BLaER1 (cell line): ENCODE data around the gene RNF138.

Source experiments
- H3K27ac ChIP-seq: shearing (Covaris generic); formaldehyde crosslinking; 2 replicates; pipeline ENCODE4 v1.8.1; 2022
- H3K27me3 ChIP-seq: shearing (Covaris generic); formaldehyde crosslinking; 2 replicates; pipeline ENCODE4 v1.8.1; 2022
- H3K36me3 ChIP-seq: shearing (Covaris generic); formaldehyde crosslinking; 2 replicates; pipeline ENCODE4 v1.8.1; 2022
- H3K4me1 ChIP-seq: shearing (Covaris generic); formaldehyde crosslinking; 2 replicates; pipeline ENCODE4 v1.8.1; 2022
- H3K4me2 ChIP-seq: shearing (Covaris generic); formaldehyde crosslinking; 2 replicates; pipeline ENCODE4 v1.8.1; 2022
- H3K4me3 ChIP-seq: shearing (Covaris generic); formaldehyde crosslinking; 2 replicates; pipeline ENCODE4 v1.8.1; 2022
- H3K9ac ChIP-seq: shearing (Covaris generic); formaldehyde crosslinking; 2 replicates; pipeline ENCODE4 v1.8.1; 2022
- H3K9me3 ChIP-seq: shearing (Covaris generic); formaldehyde crosslinking; 2 replicates; pipeline ENCODE4 v1.8.1; 2022
- H4K20me1 ChIP-seq: shearing (Covaris generic); formaldehyde crosslinking; 2 replicates; pipeline ENCODE4 v1.8.1; 2022
- Cebpa-rat ChIP-seq: shearing (Covaris generic); IDR thresholded peaks from 2 replicates; pipeline ENCODE4 v1.8.1; 2022

Gene RNF138

GRCh38 chr18:32091724-32092421 is at the start of gene RNF138:
TSS of gene RNF138 (plus strand) at chr18:32091874. CDS start at chr18:32092777, 903 bp downstream.
- H3K4me2 ChIP-seq, result peak within 1 kb of the TSS; percentile 86
- peak within 1 kb of the TSS; percentile 97 for H3K9ac ChIP-seq
- H3K4me1 ChIP-seq, result peaks cover 42% of the 10 kb centered on the region
- peak within 1 kb of the TSS; percentile 98 for H3K4me3 ChIP-seq
- peaks cover 44% of the 10 kb centered on the region for H4K20me1 ChIP-seq
- H3K27me3 ChIP-seq, result no peaks in the 10 kb centered on the region
- peaks cover 20% of the 10 kb centered on the region for H3K36me3 ChIP-seq
- no peaks in the 10 kb centered on the region for H3K9me3 ChIP-seq
- H3K27ac ChIP-seq, result peak within 1 kb of the TSS; percentile 97
- TF ChIP-seq Cebpa-rat, result no peak

GRCh38 chr18:32042337-32042736 is 49.3 kb upstream of the RNF138 start:
- Histone ChIP-seq H3K27me3 (no peaks in the 10 kb centered on the region), H3K9me3 (peaks cover 19% of the 10 kb centered on the region), H3K4me2 (peak overlapping the region; percentile 86), H4K20me1 (no peaks in the 10 kb centered on the region), H3K4me1 (peaks cover 45% of the 10 kb centered on the region), H3K9ac (0 out of 2 replicates have a peak overlapping the region, but pooled peaks have one; percentile 34), H3K27ac (peak overlapping the region; percentile 79; the same call in 1 of the 2 replicates), H3K4me3 (peak overlapping the region; percentile 36; the same call in 1 of the 2 replicates), H3K36me3 (peaks cover 53% of the 10 kb centered on the region)
- no peak for TF ChIP-seq Cebpa-rat

- peak overlapping the region; percentile 75 for H3K4me2 ChIP-seq
- peak overlapping the region; percentile 59 for H3K27ac ChIP-seq
These were observed 43.1 kb upstream of the RNF138 start for GRCh38 chr18:32048507-32049091.

GRCh38 chr18:32049393-32050171 is 42.1 kb upstream of the RNF138 start:
- Histone ChIP-seq H3K4me2 (peak overlapping the region; percentile 75), H3K9me3 (no peaks in the 10 kb centered on the region; the same call in 1 of the 2 replicates), H3K4me1 (peaks cover 34% of the 10 kb centered on the region), H3K9ac (peak overlapping the region; percentile 69), H3K36me3 (peaks cover 51% of the 10 kb centered on the region), H3K27ac (peak overlapping the region; percentile 59), H4K20me1 (no peaks in the 10 kb centered on the region), H3K27me3 (no peaks in the 10 kb centered on the region), H3K4me3 (no peak overlapping the region)
- TF ChIP-seq Cebpa-rat, result no peak

More at GRCh38 chr18:32048507-32049091, 43.1 kb upstream of the RNF138 start:
- peaks cover 34% of the 10 kb centered on the region for H3K4me1 ChIP-seq
- peaks cover 49% of the 10 kb centered on the region for H3K36me3 ChIP-seq
- no peak overlapping the region for H3K9ac ChIP-seq
- peak; percentile 95 for TF ChIP-seq Cebpa-rat
- H3K9me3 ChIP-seq, result no peaks in the 10 kb centered on the region; the same call in 1 of the 2 replicates
- no peaks in the 10 kb centered on the region for H4K20me1 ChIP-seq
- H3K4me3 ChIP-seq, result 0 out of 2 replicates have a peak overlapping the region, but pooled peaks have one; percentile 2
- no peaks in the 10 kb centered on the region for H3K27me3 ChIP-seq

GRCh38 chr18:32056613-32057358 is 34.9 kb upstream of the RNF138 start:
- Histone ChIP-seq H4K20me1 (no peaks in the 10 kb centered on the region), H3K9me3 (no peaks in the 10 kb centered on the region), H3K4me2 (no peak overlapping the region), H3K4me3 (no peak overlapping the region), H3K9ac (no peak overlapping the region), H3K36me3 (peaks cover 57% of the 10 kb centered on the region), H3K27me3 (no peaks in the 10 kb centered on the region), H3K4me1 (peaks cover 15% of the 10 kb centered on the region), H3K27ac (no peak overlapping the region)
- no peak for TF ChIP-seq Cebpa-rat

- H4K20me1 ChIP-seq, result no peaks in the 10 kb centered on the region
- no peaks in the 10 kb centered on the region for H3K27me3 ChIP-seq
- H3K36me3 ChIP-seq, result peaks cover 57% of the 10 kb centered on the region
- H3K9me3 ChIP-seq, result no peaks in the 10 kb centered on the region
- peaks cover 15% of the 10 kb centered on the region for H3K4me1 ChIP-seq
- no peak overlapping the region for H3K4me2 ChIP-seq
- H3K9ac ChIP-seq, result no peak overlapping the region
- TF ChIP-seq Cebpa-rat, result no peak
- no peak overlapping the region for H3K4me3 ChIP-seq
- H3K27ac ChIP-seq, result no peak overlapping the region
These were observed 34.0 kb upstream of the RNF138 start for GRCh38 chr18:32057624-32058165.

- Histone ChIP-seq H3K9ac (no peak overlapping the region), H3K27ac (no peak overlapping the region), H3K9me3 (peaks cover 5% of the 10 kb centered on the region; the same call in 1 of the 2 replicates), H3K36me3 (peaks cover 53% of the 10 kb centered on the region), H3K4me1 (peaks cover 15% of the 10 kb centered on the region), H3K4me2 (peak overlapping the region; percentile 31), H4K20me1 (no peaks in the 10 kb centered on the region), H3K27me3 (no peaks in the 10 kb centered on the region), H3K4me3 (no peak overlapping the region)
- TF ChIP-seq Cebpa-rat, result no peak
These were observed 31.6 kb upstream of the RNF138 start for GRCh38 chr18:32060026-32060425.

GRCh38 chr18:32067375-32068167 is 24.1 kb upstream of the RNF138 start:
- no peak overlapping the region for H3K4me3 ChIP-seq
- H4K20me1 ChIP-seq, result no peaks in the 10 kb centered on the region
- no peaks in the 10 kb centered on the region for H3K27me3 ChIP-seq
- no peak overlapping the region for H3K27ac ChIP-seq
- no peak overlapping the region for H3K4me2 ChIP-seq
- peaks cover 66% of the 10 kb centered on the region for H3K36me3 ChIP-seq
- H3K4me1 ChIP-seq, result no peaks in the 10 kb centered on the region
- no peak overlapping the region for H3K9ac ChIP-seq
- TF ChIP-seq Cebpa-rat, result no peak
- H3K9me3 ChIP-seq, result peaks cover 5% of the 10 kb centered on the region; the same call in 1 of the 2 replicates
